Urothelium cell line (cell line): Measurements from ENCODE around the gene MICAL1.
"Not testable (repeated sequence)": the region's sequence is repeated elsewhere in the genome, so short reads cannot be mapped to it uniquely, and the experiment has no call there.

Experiments
- DNase-seq: peaks from one replicate; pipeline ENCODE4 v3.0.0; 2011; ENCODE audit warnings: low spot score, mixed read lengths
- FAIRE-seq: peaks from 2 replicates; lab custom pipeline; 2011; peaks lifted over from hg19 to GRCh38; lab: Jason Lieb, UNC

MICAL1 gene

DNA sequence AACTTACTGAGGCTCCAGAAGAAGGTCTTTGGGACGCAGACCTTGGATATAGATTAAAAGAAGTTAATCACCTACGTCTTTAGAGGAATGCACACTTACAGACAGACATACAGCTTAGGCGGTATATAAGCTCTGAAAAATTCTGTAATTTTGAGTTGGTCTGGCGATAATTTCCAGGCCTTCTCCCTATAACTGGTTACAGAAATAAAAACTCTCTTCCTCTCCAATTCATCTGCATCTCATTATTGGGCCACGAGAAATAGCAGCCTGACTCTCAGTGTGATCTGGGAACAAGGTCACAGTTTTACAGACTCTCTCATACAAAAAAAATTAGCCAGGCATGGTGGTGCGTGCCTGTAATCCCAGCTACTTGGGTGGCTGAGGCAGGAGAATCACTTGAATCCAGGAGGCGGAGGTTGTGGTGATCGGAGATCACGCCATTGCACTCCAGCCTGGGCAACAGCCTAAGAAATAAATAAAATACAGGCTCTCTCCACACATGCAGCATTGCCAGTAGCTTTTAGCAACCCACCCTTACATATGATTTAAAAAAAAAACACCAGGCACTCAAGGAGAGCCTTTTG is 22.7 kb upstream of the MICAL1 start:
- FAIRE-seq = no peak
- DNase-seq = no peak

DNA sequence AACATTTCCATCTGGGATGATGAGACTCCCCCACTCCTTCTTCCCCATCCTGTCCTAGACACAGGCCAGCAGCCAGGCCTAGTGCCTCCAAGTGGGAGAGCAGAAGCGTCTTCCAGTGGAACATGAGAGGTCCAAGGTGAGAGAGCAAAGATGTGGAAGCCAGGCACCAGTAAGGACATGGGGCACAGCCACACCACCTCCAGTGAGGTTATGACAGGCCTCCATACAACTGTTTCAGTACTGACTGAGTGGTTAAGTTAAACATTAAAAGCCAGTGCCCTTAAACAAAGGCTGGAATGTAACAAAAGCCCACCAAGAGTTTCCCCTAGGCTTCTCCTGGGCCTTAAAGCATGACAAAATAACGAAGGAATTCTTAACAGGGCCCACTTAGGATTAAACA is 22.2 kb upstream of the MICAL1 start:
- no peak for DNase-seq
- no peak for FAIRE-seq

DNA sequence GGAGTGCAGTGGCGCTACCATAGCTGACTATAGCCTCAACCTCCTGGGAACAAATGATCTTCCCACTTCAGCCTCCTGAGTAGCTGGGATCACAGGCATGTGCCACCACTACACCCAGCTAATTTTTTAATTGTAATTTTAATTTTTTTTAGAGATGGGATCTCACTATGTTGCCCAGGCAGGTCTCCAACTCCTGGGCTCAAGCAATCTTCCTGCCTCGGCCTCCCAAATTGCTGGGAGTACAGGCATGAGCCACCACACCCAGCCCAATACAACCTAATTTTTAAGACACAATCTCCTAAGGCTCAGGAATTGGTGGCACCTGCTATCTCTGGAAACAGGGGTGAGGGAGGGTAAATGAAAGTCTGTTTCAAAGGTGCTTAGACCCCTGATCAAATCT is 21.6 kb upstream of the MICAL1 start:
- DNase-seq (no peak), FAIRE-seq (no peak)

DNA sequence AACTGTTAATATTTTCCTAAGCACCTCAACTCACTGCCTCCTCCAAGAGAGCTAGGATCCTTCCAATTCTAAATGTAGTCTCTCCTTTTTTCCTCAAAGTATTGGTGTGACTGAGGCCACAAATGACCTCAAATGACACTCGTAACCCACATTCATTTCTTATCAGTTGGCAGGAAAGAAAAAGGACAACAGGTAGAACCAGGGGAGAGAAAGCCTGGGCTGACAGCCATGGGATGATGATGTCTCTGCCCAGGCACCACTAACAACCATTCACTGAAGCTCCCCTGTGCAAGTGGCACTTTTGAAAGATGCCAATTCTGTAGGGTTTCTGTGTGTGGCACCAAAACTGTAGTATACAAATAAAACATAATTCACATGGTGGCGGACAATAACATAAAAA is 20.1 kb upstream of the MICAL1 start:
- no peak for DNase-seq
- no peak for FAIRE-seq

DNA sequence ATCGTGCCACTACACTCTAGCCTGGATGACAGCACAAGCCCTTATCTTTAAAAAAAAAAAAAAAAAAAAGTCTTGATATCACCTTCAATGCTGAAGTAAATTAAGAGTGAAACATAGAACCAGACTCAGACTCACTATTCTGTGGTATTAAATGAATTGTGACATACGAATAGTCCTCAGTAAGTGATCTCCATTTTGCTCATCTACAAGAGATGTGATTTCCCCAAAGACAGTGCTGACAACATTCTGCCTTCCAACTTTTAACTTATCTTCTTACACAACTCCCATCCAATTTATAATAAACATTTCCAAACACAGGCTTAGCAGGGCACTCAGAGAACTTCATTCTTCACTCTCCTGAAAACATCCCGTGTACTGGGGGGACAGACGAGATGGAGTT is 19.4 kb upstream of the MICAL1 start:
- DNase-seq (no peak), FAIRE-seq (no peak)

DNA sequence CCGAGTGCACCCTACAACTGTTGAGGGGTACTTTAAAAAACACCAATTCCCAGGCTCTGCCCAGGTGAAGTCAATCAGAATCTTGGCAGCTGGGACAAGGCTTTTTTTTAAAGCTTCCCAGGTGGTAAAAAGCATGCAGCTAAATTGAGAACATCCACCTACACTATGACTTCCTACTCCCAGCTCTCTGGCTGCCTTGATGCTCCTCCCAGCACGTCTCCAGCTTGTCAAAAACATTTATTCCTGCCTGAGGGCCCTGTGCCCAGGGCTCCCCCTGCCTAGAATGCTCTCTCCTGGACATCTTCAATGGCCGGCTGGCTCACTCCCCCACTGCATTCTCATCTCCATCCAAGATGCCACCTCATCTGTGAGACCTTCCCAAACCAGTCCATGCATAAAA is 17.5 kb upstream of the MICAL1 start:
- DNase-seq (no peak), FAIRE-seq (no peak)

DNA sequence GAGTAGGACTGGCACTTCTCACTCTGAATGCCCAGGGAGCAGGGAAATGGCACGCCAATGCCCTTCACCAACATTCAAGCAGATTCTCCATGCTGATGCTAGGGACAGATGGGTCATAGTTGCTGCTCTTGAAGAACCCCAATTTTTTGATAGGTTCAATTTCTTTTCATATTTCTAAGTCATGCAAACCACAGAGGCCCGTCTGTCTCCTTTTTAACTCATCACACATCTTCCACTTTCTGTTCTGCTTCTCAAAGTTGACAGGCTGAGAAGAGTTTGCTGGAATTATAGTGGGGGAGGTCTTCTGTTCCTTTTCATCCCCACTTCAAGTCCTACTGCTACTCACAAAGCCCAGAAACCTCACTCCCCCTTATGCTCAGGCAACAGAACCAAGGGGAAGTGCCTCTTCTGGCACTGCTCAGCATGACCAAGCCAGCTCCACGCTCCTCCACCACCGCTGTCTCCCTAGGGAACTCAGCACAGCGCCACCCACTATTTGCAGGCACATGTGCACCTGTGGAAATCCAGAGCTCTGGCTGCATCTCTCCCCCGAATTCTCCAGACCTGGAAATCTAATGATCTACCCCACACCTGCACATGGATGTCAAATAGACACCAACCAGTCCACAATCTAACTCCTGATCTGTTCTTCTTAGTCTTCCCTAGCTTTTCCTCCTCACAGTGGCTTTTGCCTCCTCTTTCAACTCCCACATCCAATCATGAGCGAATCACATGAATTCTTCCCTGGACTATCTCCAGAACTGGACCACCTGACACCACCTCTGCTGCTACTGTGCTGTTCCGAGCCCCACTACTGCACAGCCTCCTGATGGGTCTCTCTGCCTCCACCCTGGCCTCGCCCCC is 16.8 kb upstream of the MICAL1 start:
- no peak for FAIRE-seq
- no peak for DNase-seq

DNA sequence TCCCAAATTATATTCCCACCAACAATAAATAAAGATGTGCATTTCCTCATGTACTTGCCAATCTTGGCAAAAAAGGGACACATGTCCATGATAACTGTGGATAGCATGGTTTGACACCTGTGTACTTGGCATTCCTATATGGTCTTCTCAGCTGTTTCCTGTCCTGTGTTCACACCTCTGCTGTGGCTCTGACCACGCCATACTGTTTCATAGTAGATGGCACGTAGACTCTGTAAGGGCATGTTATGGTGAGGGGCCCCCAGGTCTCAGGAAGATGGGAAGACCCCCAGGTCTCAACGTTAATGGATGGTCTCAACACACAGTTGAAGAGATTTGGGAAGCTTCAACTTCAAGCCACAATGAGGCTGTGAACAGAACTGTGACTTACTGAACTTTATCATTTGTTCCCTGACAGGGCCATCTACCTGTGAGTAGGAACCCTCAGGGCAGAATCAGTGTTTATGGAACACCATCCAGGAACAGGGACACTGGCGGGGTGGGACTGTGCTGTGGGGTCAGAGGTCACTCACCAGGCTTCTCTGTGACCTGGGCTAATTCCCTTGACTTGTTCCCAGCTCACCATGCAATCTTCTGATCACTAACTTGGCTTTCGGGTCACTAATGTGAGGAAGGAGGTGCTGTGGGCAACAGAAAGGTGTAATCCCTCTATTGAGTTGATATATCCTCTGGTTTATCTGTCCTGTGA is 15.7 kb upstream of the MICAL1 start:
- no peak for FAIRE-seq
- no peak for DNase-seq

DNA sequence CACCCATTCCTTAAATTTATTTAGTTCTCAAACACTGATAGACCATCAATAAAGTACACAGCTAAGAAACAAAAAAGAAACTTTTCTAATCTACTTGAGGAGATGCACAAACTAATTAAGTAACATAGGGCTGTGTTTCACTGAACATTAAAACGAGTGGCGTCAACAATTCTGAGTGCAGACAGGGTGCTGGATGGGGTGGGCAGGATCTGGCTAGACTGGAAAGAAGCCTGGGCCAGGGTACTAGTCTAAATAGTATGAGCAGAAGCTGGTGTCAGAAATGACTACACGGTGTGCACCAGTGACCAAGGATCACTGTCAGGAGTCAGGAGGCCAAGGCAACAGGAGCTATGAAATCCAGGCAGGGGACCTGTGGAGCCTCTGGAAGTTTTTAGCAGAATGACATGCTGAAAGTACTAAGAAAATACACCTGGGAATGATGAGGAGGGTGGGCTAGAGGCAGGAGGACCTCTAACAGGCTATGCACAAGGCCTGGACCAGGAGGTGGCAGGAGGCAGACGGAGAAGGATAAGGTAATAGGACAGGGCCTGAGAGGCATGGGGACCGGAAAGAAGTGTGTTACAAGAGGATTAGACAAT is 14.1 kb upstream of the MICAL1 start:
- FAIRE-seq (no peak), DNase-seq (no peak)

DNA sequence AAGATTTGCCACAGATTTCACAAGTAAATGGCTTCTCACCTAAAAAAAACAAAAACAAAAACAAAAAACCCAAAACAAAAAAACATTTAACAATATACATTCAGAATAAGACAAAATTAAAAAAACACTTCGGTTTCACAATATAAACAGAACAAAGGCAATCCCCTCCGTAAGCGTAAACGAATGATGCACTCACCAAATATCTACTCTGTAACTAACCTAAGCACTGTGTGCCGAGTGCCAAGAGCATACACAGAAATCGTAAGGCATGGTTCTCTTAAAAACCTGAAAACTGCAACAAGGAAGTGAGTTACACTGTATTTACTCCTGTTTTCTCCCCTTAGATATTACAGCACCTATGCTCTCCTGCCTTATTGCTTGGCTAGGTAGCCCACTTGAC is 12.1 kb upstream of the MICAL1 start:
- FAIRE-seq = no peak
- no peak for DNase-seq

DNA sequence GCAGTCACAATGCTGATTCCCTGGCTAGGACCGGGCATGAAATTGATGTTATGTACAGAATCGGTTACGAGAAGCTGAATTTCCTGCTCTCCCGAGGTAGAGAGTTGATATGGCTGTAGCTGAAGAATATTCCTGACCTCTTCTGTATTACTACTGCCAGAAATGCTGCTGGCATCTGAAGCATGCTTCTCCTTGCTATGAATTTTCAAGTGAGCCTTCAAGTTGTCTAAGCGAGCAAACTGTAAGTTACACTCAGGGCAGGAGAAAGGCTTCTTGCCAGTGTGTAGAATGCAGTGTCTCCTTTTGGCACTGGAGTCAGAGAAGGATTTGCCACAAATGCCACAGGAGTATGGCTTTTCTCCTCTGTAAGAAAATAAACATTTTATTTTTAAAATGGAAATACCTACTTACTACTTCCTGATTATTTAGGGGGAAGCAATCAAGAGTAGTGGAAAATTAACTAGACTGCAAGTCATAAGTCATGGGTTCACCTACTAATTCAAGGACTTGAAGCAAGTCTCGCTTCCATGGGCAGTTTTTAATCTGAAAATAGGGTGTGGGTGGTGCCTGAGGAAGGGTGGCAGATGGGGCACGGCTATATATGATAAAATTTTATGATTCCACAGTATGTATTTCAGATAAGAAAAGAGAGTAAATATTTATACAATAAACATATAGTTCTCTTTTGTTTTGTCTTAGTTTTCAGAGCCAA is 10.8 kb upstream of the MICAL1 start:
- DNase-seq (no peak), FAIRE-seq (no peak)

DNA sequence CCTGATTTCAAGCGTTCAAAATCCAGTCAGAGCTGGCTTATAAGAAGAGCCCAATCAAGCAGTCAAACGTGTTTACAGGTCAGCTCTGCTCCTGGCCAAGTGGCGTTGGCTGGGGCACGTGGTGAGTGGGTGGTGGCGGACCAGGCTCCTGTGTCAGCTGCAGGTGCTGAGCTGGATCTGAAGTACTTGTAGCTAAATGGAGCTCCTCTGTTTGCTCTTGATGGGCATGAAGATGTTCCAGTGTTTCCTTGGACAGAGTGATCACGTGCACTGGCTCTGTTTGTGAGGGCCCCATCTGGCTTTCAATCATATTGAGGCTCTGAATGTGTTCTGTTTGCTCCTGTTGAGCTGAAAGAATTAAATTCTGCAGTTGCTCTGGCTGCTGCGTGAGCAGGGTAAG is 10.2 kb upstream of the MICAL1 start:
- FAIRE-seq (no peak), DNase-seq (no peak)

DNA sequence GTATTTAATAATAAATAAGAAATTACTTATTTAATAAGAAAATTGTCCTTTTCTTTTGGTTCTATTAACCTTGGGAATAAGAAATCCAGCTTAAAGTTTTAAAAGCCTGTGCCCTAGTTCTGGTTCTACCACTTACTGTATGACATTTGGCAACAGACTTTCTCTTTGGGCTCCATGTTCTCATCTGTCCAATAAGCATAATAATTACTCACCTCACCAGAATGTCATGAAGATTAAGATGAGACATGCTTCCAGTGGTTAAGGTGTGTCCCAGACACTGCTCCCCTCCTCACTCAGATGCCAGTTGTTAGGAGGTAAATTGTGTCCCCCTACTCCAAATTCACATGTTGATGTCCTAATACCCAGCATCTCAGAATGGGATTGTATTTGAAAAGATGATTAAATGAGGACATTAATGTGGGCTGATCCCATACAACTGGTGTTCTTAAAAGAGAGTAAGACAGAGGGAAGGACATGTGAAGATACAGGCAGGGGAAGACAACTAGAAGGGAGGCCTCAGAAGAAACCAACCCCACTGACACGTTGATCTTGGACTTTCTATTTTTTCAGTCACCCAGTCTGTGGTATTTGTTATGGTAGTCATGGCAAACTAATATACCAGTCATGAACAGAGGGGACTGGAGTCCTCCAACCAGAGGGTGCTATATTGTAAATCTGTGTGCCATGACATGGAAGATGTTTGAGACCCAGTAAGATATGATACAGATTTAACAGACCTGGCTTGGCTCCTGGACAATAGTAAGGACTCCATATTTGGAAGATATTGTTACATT is 6.4 kb upstream of the MICAL1 start:
- DNase-seq (no peak), FAIRE-seq (no peak)

DNA sequence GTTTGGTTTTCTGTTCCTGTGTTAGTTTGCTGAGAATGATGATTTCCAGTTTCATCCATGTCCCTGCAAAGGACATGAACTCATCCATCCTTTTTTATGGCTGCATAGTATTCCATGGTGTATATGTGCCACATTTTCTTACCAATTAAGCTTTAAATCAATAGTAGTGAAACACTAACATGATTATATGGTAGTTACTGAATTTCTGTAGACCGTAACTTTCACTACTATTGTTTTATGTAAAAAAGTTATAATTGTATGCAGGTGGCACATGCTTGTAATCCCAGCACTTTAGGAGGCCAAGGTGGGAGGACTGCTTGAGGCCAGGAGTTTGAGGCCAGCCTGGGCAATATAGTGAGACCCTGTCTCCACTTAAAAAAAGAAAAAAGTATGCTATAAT is 5.6 kb upstream of the MICAL1 start:
- DNase-seq, FAIRE-seq: not testable (repeated sequence)

DNA sequence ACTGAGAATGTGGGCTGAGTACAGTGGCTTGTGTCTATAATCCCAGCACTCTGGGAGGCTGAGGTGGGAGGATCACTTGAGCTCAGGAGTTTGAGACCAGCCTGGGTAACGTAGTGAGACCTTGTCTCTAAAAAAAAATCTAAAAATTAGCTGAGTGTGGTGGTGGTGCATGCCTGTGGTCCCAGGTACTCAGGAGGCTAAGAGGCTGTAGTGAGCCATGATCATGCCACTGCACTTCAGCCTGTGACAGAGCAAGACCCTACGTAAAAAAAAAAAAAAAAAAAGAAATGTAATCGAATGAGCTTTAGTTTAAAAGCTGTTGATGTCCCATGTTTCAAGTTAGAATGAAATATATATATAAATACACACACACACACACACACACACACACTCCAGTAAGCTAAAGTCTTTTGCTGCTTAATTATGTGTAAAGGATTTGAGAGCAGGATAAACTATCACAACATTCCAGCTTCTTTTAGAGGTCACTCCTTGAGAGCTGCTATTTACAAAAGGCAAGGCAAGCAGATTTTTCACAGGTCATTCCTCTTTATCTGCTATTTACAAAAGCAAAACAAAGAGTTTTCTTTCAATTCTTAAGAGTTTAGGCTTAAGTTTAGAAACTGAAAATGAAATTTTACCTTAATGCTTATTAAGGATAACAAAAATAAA is 4.7 kb upstream of the MICAL1 start:
- FAIRE-seq (no peak), DNase-seq (no peak)

DNA sequence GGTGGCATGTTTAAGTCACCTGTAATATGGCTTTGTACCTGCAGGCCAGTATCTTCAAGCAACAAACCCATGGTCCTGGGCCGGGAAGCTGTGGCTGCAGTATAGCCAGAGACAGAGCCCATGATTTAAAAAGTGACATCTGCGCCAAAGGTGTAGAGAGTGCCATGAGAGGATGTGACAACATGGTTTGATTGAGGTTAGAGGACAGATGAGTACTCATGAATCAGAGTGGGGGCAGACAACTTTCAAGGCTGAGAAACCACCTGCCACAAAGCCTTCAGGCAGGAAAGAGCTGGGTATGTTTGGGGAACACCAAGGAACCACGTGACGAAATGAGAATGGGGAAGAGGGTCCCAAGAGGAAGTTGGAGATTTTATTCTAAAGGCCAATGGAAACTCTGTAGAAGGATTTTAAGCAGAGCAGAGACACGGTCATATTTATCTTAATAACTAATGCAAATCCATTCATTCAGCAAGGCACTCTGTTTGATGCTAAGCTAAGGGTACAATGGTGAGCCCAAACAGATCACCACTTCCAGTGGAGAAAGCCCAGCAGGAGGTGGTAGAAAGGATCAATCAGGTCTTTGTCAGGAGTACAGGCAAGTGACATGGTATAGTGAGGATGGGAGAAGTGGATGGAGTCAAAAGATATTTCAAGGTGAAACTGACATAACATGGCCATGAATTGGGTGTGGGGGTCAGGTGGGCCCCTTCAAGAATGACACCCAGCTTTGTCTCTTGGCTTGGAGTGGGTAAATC is 3.4 kb upstream of the MICAL1 start:
- DNase-seq = no peak
- FAIRE-seq = no peak

DNA sequence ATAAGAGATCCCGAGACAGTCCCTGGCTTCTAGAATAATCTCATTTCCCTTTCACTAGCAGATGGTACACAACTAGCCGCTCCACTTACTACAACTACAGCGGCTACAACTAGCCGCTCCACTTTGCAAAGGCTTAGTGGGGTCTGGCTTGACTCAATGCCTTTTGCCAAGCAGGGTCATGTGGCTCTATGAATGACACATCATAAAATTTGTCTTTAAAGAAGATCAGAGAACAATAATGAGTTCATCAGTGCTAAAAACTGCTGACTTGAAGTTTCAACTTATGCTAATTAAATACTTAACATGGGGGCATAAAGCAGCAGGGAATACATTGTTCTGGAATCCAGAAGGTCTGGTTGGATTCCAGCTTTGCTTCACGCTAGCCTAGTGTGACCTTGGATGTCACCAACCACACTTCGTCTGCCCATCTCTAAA is 2.0 kb upstream of the MICAL1 start:
- no peak for DNase-seq
- FAIRE-seq = no peak

DNA sequence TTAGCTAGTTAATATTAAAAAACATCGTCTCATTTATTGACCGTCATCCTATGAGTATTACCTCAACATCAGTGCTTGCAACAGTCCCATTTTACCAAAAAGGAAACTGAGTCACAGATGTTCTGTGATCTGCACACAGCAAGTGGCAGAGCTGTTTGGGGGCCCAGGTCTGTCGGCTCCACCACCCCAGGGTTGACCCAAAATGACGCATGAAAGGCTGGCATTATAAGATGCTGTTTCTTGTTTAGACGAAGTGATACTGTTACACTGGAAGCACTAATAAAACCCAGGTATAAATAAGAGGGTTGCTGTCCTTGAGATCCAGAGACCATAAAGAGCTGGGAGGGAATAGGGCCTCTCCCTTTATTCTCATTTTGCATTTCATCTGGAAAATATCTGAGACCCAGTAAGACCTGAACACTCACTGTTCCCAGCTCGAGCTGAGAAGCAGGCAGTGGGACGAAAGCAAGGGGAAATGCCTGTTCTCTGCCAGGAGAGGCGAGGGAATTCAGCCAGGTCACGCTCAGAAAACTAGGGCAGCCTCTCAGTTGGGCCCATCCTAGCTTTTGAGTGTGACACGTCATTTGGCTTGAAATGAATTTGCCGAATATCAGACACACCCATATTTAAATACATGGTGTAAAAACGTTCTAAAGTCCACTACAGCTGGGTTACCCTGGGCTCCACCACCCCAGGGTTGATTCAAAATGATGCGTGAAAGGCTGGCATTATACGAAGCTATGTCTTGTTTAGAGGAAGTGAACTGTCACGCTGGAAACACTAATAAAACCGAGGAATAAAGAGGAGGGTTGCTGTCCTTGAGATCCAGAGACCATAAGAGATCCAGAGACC is 1.4 kb upstream of the MICAL1 start:
- DNase-seq (no peak), FAIRE-seq (no peak)
